Measurements from ENCODE around the gene AGA.

DNA sequence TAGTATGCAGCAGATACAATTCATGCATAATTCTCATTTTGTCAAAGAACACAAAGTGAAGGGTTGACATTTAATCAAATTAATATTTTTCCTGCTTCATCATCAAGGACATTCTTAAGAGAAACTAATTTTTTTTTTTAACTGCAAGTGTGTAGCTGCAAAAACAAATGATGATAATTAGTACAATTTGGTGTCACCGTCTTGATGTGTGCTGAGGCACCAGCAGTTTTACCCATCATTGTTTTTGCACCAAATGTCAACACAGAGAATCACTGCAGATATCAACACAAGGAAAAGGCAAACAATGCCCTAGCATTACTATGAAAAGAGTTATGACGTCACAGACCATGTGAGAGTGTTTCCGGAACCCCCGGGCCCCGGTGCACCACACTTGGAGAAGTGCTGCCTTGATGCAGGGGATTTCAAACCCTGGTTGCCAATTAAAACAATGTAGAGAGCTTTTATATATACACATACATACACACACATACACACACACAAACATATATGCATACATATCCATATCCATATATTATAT is 55.9 kb downstream of the AGA start:
- TF ChIP-seq ISL1 (CRISPR knock-in tag; IDR thresholded peaks at IDR 0.05) (no peak), RARB (CRISPR knock-in tag; IDR thresholded peaks at IDR 0.05) (no peak), TCF4 (CRISPR knock-in tag; IDR thresholded peaks at IDR 0.05; ENCODE audit: borderline replicate concordance) (no peak), CSDC2 (CRISPR knock-in tag; IDR thresholded peaks at IDR 0.05) (no peak), ZFP3 (CRISPR knock-in tag; IDR thresholded peaks at IDR 0.05) (no peak), ARNTL (CRISPR knock-in tag; IDR thresholded peaks at IDR 0.05; ENCODE audit: borderline replicate concordance, low read depth) (no peak), BACH2 (CRISPR knock-in tag; IDR thresholded peaks at IDR 0.05; ENCODE audit: borderline replicate concordance) (no peak), ZNF565 (CRISPR knock-in tag; conservative IDR thresholded peaks at IDR 0.05; ENCODE audit: low read depth) (no peak), OSR1 (CRISPR knock-in tag; IDR thresholded peaks at IDR 0.05) (no peak)
- TF ChIP-seq, protein P1, sequence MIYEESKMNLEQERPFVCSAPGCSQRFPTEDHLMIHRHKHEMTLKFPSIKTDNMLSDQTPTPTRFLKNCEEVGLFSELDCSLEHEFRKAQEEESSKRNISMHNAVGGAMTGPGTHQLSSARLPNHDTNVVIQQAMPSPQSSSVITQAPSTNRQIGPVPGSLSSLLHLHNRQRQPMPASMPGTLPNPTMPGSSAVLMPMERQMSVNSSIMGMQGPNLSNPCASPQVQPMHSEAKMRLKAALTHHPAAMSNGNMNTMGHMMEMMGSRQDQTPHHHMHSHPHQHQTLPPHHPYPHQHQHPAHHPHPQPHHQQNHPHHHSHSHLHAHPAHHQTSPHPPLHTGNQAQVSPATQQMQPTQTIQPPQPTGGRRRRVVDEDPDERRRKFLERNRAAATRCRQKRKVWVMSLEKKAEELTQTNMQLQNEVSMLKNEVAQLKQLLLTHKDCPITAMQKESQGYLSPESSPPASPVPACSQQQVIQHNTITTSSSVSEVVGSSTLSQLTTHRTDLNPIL (CRISPR knock-in tag; IDR thresholded peaks at IDR 0.05; ENCODE audit: low read depth), result no peak
- TF ChIP-seq, protein P2, sequence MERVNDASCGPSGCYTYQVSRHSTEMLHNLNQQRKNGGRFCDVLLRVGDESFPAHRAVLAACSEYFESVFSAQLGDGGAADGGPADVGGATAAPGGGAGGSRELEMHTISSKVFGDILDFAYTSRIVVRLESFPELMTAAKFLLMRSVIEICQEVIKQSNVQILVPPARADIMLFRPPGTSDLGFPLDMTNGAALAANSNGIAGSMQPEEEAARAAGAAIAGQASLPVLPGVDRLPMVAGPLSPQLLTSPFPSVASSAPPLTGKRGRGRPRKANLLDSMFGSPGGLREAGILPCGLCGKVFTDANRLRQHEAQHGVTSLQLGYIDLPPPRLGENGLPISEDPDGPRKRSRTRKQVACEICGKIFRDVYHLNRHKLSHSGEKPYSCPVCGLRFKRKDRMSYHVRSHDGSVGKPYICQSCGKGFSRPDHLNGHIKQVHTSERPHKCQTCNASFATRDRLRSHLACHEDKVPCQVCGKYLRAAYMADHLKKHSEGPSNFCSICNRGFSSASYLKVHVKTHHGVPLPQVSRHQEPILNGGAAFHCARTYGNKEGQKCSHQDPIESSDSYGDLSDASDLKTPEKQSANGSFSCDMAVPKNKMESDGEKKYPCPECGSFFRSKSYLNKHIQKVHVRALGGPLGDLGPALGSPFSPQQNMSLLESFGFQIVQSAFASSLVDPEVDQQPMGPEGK (CRISPR knock-in tag; IDR thresholded peaks at IDR 0.05; ENCODE audit: borderline replicate concordance), result no peak
